A549 (cell line): ENCODE results near the gene SLC30A1. TPM values are rescaled to one million over a fixed set of nuclear protein-coding genes. Genes with fewer than 3 reads are reported as not detected.

Source experiments
- ATAC-seq, 2 experiments: fragments of 200-7000 bp in 1 of 2; fragments of >200 bp in 1 of 2; cut with Nextera tagmentation in 1 of 2; cut with Tn5 transposase in 1 of 2; 3 replicates each; pipeline versions ENCODE4 v1.8.0 to v1.9.1; 2018 to 2020; ENCODE audit warnings: mild to moderate bottlenecking in 1 of 2, moderate library complexity in 1 of 2
- CTCF ChIA-PET: fragments of 300-600 bp; sonication (Branson Sonifier 250); formaldehyde crosslinking; extraction: SDS; loops from one replicate; lab custom pipeline; 2021; ENCODE audit warnings: antibody characterized with exemption, inconsistent platforms; lab: Yijun Ruan, JAX
- POLR2A ChIA-PET: fragments of 350-600 bp; formaldehyde crosslinking; extraction: SDS; loops from one replicate; lab custom pipeline; 2021; ENCODE audit warnings: antibody characterized with exemption, inconsistent platforms; lab: Yijun Ruan, JAX
- DNase-seq, 2 experiments: peaks; one replicate each; pipeline versions ENCODE4 v3.0.0 to v3.0.0-alpha.2; 2011 to 2016; ENCODE audit warnings: low read depth in 1 of 2, low spot score in 1 of 2
- FAIRE-seq: peaks from 2 replicates; lab custom pipeline; 2011; peaks lifted over from hg19 to GRCh38; lab: Jason Lieb, UNC
- H3K27ac ChIP-seq, 2 experiments: fragments of >200 bp; sonication (Bioruptor Twin); formaldehyde crosslinking; 3 replicates each; pipeline ENCODE4 v1.5.1; 2016 to 2017
- H3K4me1 ChIP-seq: fragments of >200 bp; sonication (Bioruptor Twin); formaldehyde crosslinking; 3 replicates; pipeline ENCODE4 v1.6.1; 2016
- H3K4me2 ChIP-seq: fragments of >200 bp; sonication (Bioruptor Twin); formaldehyde crosslinking; 3 replicates; pipeline ENCODE4 v1.6.1; 2016
- H3K4me3 ChIP-seq: fragments of >200 bp; sonication (Bioruptor Twin); formaldehyde crosslinking; 3 replicates; pipeline ENCODE4 v1.5.1; 2016
- H3K9me3 ChIP-seq: fragments of >200 bp; sonication (Bioruptor Twin); formaldehyde crosslinking; 3 replicates; pipeline ENCODE4 v1.6.1; 2016
- BHLHE40 ChIP-seq: IDR thresholded peaks from 2 replicates; pipeline ENCODE4 v1.6.1; 2012; ENCODE audit warnings: low read depth, low read length, inconsistent platforms
- CBX2 ChIP-seq: fragments of 200-600 bp; sonication (generic); IDR thresholded peaks from 2 replicates; pipeline ENCODE4 v1.6.1; 2016; ENCODE audit warnings: low read depth, mild to moderate bottlenecking, borderline replicate concordance
- CEBPB ChIP-seq, 2 experiments: fragments of >200 bp in 1 of 2; sonication (Bioruptor Twin) in 1 of 2; formaldehyde crosslinking in 1 of 2; IDR thresholded peaks; 2 replicates each; pipeline ENCODE4 v1.6.1; 2012 to 2016
- CHD4 ChIP-seq: fragments of 200-600 bp; sonication (generic); IDR thresholded peaks from 2 replicates; pipeline ENCODE4 v1.6.1; 2016; ENCODE audit warnings: antibody characterized with exemption, mild to moderate bottlenecking, borderline replicate concordance
- EHF ChIP-seq: fragments of 250-450 bp; sonication (Bioruptor Pico); IDR thresholded peaks from 2 replicates; pipeline ENCODE4 v1.5.0; 2020; ENCODE audit warnings: mild to moderate bottlenecking
- EHMT2 ChIP-seq: fragments of 200-600 bp; sonication (generic); IDR thresholded peaks from 2 replicates; pipeline ENCODE4 v1.6.1; 2016; ENCODE audit warnings: antibody characterized with exemption, low read depth, mild to moderate bottlenecking, moderate library complexity
- EP300 ChIP-seq, 2 experiments: fragments of >200 bp; sonication (Bioruptor Twin); formaldehyde crosslinking; IDR thresholded peaks; 2 replicates in 1 of 2; 3 replicates in 1 of 2; pipeline ENCODE4 v1.6.1; 2016 to 2017
- FOSB ChIP-seq: fragments of 250-450 bp; sonication (Bioruptor Pico); IDR thresholded peaks from 2 replicates; pipeline ENCODE4 v1.5.0; 2020; ENCODE audit warnings: mild to moderate bottlenecking, moderate library complexity
- FOSL2 ChIP-seq, 2 experiments: fragments of 450-650 bp in 1 of 2; fragments of >200 bp in 1 of 2; sonication (Bioruptor Twin) in 1 of 2; formaldehyde crosslinking; IDR thresholded peaks; 2 replicates each; pipeline versions ENCODE4 v1.5.0 to v1.6.1; 2016 to 2020; ENCODE audit warnings: mild to moderate bottlenecking in 1 of 2, moderate library complexity in 1 of 2
- FOXS1 ChIP-seq: fragments of 250-450 bp; sonication (Bioruptor Pico); IDR thresholded peaks from 2 replicates; pipeline ENCODE4 v1.5.0; 2020; ENCODE audit warnings: mild to moderate bottlenecking, moderate library complexity
- GATA3 ChIP-seq: IDR thresholded peaks from 2 replicates; pipeline ENCODE4 v1.6.1; 2012; ENCODE audit warnings: borderline replicate concordance
- HOXB5 ChIP-seq: fragments of 250-450 bp; sonication (Bioruptor Pico); IDR thresholded peaks from 2 replicates; pipeline ENCODE4 v1.5.0; 2020; ENCODE audit warnings: mild to moderate bottlenecking, moderate library complexity
- JUN ChIP-seq, 2 experiments: fragments of >200 bp; sonication (Bioruptor Twin); formaldehyde crosslinking; IDR thresholded peaks; 2 replicates in 1 of 2; 3 replicates in 1 of 2; pipeline ENCODE4 v1.6.1; 2016 to 2017
- KDM1A ChIP-seq: fragments of 200-600 bp; sonication (generic); IDR thresholded peaks from 2 replicates; pipeline ENCODE4 v1.6.1; 2016; ENCODE audit warnings: low read depth, mild to moderate bottlenecking
- KDM5A ChIP-seq: fragments of 200-600 bp; sonication (generic); IDR thresholded peaks from 2 replicates; pipeline ENCODE4 v1.6.1; 2016; ENCODE audit warnings: antibody characterized with exemption, mild to moderate bottlenecking
- MAZ ChIP-seq: fragments of 150-350 bp; IDR thresholded peaks from 2 replicates; pipeline ENCODE4 v1.6.1; 2014; ENCODE audit warnings: antibody characterized with exemption, low read depth, low read length, borderline replicate concordance
- NFE2L2 ChIP-seq: fragments of 150-350 bp; conservative IDR thresholded peaks from 2 replicates; pipeline ENCODE4 v1.6.1; 2014; ENCODE audit warnings: low read length
- PHF8 ChIP-seq: fragments of 200-600 bp; sonication (generic); IDR thresholded peaks from 2 replicates; pipeline ENCODE4 v1.6.1; 2016; ENCODE audit warnings: low read depth, mild to moderate bottlenecking, antibody characterized with exemption, moderate library complexity, borderline replicate concordance
- POLR2A ChIP-seq: IDR thresholded peaks from 2 replicates; pipeline ENCODE4 v1.6.1; 2012; ENCODE audit warnings: mild to moderate bottlenecking, low read length
- POLR2AphosphoS2 ChIP-seq: conservative IDR thresholded peaks from 2 replicates; pipeline ENCODE4 v1.6.1; 2012; ENCODE audit warnings: low read length, improper control_type of control experiment, inconsistent platforms
- RARB ChIP-seq: fragments of 250-450 bp; sonication (Bioruptor Pico); IDR thresholded peaks from 2 replicates; pipeline ENCODE4 v1.8.0; 2021; ENCODE audit warnings: mild to moderate bottlenecking, moderate library complexity
- RFX5 ChIP-seq: fragments of 450-650 bp; IDR thresholded peaks from 2 replicates; pipeline ENCODE4 v1.7.1; 2014; ENCODE audit warnings: antibody characterized with exemption, mild to moderate bottlenecking, moderate library complexity
- SMC3 ChIP-seq: fragments of >200 bp; sonication (Bioruptor Twin); formaldehyde crosslinking; IDR thresholded peaks from 3 replicates; pipeline ENCODE4 v1.6.1; 2018; ENCODE audit warnings: inconsistent platforms
- SREBF2 ChIP-seq: fragments of 450-650 bp; IDR thresholded peaks from 2 replicates; pipeline ENCODE4 v1.6.1; 2014; ENCODE audit warnings: mild to moderate bottlenecking, moderate library complexity
- TFCP2L1 ChIP-seq: fragments of 250-450 bp; sonication (Bioruptor Pico); IDR thresholded peaks from 2 replicates; pipeline ENCODE4 v1.5.0; 2021; ENCODE audit warnings: mild to moderate bottlenecking
- ZC3H11A ChIP-seq: fragments of 450-650 bp; IDR thresholded peaks from 2 replicates; pipeline ENCODE4 v1.6.1; 2014; ENCODE audit warnings: antibody characterized with exemption, mild to moderate bottlenecking
- ZFP36 ChIP-seq: fragments of 450-650 bp; IDR thresholded peaks from 2 replicates; pipeline ENCODE4 v1.6.1; 2014; ENCODE audit warnings: borderline replicate concordance; ENCODE audit not compliant: partially characterized antibody
- ZNF302 ChIP-seq: fragments of 250-450 bp; sonication (Bioruptor Pico); IDR thresholded peaks from 2 replicates; pipeline ENCODE4 v1.9.0; 2021; ENCODE audit warnings: inconsistent platforms, mild to moderate bottlenecking, moderate library complexity
- WGBS: methylation state at CpG from one replicate; pipeline ENCODE4 v1.1.6; 2017; ENCODE audit errors: missing lambda C conversion rate; 5-methylcytosine and 5-hydroxymethylcytosine counted together
- polyA plus RNA-seq, 4 experiments: library from polyadenylated mRNA; depleted of rRNA in 3 of 4; stranded (reverse); fragments of >200 nt; fragmentation: RNase III in 1 of 4; extraction: RNeasy Plus Mini Kit Qiagen cat#74134 plus additional on column Dnase treatment in 1 of 4; gene quantifications; 2 replicates in 3 of 4; 3 replicates in 1 of 4; pipeline ENCODE4 v1.2.3, GENCODE V29; 2011 to 2017
- TF ChIP-seq, protein P1 (sequence below): fragments of >200 bp; sonication (Bioruptor Twin); formaldehyde crosslinking; IDR thresholded peaks from 2 replicates; pipeline ENCODE4 v1.6.1; 2016
- TF ChIP-seq, protein P2 (sequence below): fragments of 200-600 bp; sonication (generic); IDR thresholded peaks from 2 replicates; pipeline ENCODE4 v1.6.1; 2016; ENCODE audit warnings: antibody characterized with exemption, mild to moderate bottlenecking, moderate library complexity
- TF ChIP-seq, protein P3 (sequence below): fragments of >200 bp; sonication (Bioruptor Twin); formaldehyde crosslinking; IDR thresholded peaks from 3 replicates; pipeline ENCODE4 v1.6.1; 2016

Gene SLC30A1
- polyA plus RNA-seq, 2 of the 4 experiments (the other 2 are of a cell fraction) = 20.6 to 27.0 TPM

DNA sequence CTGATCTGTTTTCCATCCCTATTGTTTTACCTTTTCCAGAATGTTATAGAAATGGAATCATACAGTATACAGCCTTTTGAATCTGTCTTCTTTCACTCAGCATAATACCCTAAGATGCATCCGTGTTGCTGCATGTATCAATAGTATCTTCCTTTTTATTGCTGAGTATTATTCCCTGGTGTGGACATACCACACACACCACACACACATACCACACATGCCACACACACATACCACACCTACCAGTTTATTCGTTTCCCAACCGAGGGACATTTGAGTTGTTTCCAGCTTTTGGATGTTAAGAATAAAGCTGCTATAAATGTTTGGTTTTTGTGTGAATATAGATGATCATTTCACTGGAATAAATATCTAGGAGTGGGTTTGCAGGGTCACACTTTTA is 22.2 kb upstream of the SLC30A1 start:
- CTCF ChIA-PET = interaction anchor here (0.6 to 0.7 kb wide), 2 partner anchors 9 kb away, joined by 3 read pairs; no protein-coding TSS in a partner anchor
- DNase-seq (no peak), ATAC-seq (no peak), FAIRE-seq (no peak)
- TF ChIP-seq CEBPB (IDR thresholded peaks at IDR 0.05) (no peak), SMC3 (no peak), EP300 (IDR thresholded peaks at IDR 0.05) (no peak), EHMT2 (no peak), MAZ (no peak), ZFP36 (no peak), RFX5 (no peak), CHD4 (no peak), TFCP2L1 (CRISPR knock-in tag) (no peak), KDM1A (no peak), NFE2L2 (no peak), BHLHE40 (no peak), ZNF302 (CRISPR knock-in tag) (no peak), CBX2 (no peak), GATA3 (no peak)
- TF ChIP-seq, protein P1, sequence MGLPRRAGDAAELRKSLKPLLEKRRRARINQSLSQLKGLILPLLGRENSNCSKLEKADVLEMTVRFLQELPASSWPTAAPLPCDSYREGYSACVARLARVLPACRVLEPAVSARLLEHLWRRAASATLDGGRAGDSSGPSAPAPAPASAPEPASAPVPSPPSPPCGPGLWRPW = no peak
- TF ChIP-seq, protein P2, sequence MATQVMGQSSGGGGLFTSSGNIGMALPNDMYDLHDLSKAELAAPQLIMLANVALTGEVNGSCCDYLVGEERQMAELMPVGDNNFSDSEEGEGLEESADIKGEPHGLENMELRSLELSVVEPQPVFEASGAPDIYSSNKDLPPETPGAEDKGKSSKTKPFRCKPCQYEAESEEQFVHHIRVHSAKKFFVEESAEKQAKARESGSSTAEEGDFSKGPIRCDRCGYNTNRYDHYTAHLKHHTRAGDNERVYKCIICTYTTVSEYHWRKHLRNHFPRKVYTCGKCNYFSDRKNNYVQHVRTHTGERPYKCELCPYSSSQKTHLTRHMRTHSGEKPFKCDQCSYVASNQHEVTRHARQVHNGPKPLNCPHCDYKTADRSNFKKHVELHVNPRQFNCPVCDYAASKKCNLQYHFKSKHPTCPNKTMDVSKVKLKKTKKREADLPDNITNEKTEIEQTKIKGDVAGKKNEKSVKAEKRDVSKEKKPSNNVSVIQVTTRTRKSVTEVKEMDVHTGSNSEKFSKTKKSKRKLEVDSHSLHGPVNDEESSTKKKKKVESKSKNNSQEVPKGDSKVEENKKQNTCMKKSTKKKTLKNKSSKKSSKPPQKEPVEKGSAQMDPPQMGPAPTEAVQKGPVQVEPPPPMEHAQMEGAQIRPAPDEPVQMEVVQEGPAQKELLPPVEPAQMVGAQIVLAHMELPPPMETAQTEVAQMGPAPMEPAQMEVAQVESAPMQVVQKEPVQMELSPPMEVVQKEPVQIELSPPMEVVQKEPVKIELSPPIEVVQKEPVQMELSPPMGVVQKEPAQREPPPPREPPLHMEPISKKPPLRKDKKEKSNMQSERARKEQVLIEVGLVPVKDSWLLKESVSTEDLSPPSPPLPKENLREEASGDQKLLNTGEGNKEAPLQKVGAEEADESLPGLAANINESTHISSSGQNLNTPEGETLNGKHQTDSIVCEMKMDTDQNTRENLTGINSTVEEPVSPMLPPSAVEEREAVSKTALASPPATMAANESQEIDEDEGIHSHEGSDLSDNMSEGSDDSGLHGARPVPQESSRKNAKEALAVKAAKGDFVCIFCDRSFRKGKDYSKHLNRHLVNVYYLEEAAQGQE = no peak
- no peak overlapping the region for H3K4me2 ChIP-seq
- no peak overlapping the region for H3K4me3 ChIP-seq
- POLR2A ChIA-PET = no interaction called here
- H3K9me3 ChIP-seq = no peaks in the 10 kb centered on the region
- peaks cover 18% of the 10 kb centered on the region for H3K4me1 ChIP-seq
- no peak overlapping the region for H3K27ac ChIP-seq
- 70% methylated on average over 3 of the region's 3 CpGs for WGBS

DNA sequence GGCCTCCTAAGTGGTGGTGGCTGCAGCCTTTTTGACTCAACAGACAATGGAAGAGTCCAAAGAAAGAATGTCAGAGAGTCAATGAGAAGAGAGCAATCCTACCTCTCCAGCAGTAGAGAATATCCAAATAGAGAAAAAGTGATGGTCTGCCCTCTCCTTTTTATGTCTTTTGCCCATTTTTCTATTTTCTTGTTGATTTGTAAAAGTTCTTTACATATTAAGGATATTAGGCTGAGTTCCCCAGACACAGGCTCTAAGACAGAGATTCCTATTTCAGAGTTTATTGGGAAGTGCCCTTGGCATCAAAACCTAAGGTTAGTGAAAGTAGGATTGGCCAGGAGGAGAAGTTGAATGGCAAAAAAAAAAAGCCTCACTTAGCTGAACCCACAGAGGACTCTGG is 20.3 kb upstream of the SLC30A1 start:
- no peak for ATAC-seq
- Histone ChIP-seq H3K9me3 (no peaks in the 10 kb centered on the region), H3K4me3 (no peak overlapping the region), H3K4me1 (peaks cover 12% of the 10 kb centered on the region), H3K4me2 (no peak overlapping the region), H3K27ac (no peak overlapping the region)
- no peak for DNase-seq
- no peak for TF ChIP-seq MAZ
- no peak for TF ChIP-seq FOXS1 (CRISPR knock-in tag)
- TF ChIP-seq RARB (CRISPR knock-in tag) = no peak
- TF ChIP-seq KDM5A = no peak
- TF ChIP-seq POLR2A = no peak
- no peak for TF ChIP-seq ZC3H11A
- TF ChIP-seq FOSL2 (IDR thresholded peaks at IDR 0.05) = no peak
- TF ChIP-seq FOSL2 (CRISPR knock-in tag; IDR thresholded peaks at IDR 0.05) = no peak
- no peak for FAIRE-seq
- POLR2A ChIA-PET = no interaction called here
- CTCF ChIA-PET = interaction anchor here (1.1 to 1.3 kb wide), 2 partner anchors 19 to 56 kb away, joined by 3 to 4 read pairs; no protein-coding TSS in a partner anchor

DNA sequence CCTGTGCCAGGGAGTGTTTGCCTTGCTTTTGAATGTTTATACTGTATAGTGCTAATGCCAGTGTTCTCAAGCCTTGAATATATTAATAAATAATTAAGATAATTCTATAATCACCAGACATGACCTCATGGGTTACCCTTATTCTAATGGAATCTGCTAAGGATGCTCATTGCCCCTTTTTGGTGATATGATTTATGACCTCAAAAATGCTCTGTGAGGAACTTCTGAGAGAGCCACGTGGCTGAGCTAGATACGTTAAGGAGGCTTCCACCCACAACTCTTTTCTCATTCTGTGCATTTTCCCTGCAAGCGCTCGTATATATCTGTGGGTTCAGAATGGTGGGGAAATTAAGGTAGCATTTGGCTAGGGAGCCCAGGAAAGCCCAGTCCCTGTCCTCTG is 19.6 kb upstream of the SLC30A1 start:
- H3K27ac ChIP-seq = no peak overlapping the region
- no peaks in the 10 kb centered on the region for H3K9me3 ChIP-seq
- peaks cover 5% of the 10 kb centered on the region for H3K4me1 ChIP-seq
- H3K4me2 ChIP-seq = no peak overlapping the region
- DNase-seq (no peak), ATAC-seq (no peak), FAIRE-seq (no peak)
- POLR2A ChIA-PET = no interaction called here
- TF ChIP-seq JUN (IDR thresholded peaks at IDR 0.05) (no peak), FOXS1 (CRISPR knock-in tag) (no peak), HOXB5 (CRISPR knock-in tag) (no peak), EHF (CRISPR knock-in tag) (no peak), TFCP2L1 (CRISPR knock-in tag) (no peak), RFX5 (no peak), NFE2L2 (no peak), SREBF2 (no peak), FOSB (CRISPR knock-in tag) (no peak), POLR2AphosphoS2 (no peak), PHF8 (no peak)
- TF ChIP-seq, protein P3, sequence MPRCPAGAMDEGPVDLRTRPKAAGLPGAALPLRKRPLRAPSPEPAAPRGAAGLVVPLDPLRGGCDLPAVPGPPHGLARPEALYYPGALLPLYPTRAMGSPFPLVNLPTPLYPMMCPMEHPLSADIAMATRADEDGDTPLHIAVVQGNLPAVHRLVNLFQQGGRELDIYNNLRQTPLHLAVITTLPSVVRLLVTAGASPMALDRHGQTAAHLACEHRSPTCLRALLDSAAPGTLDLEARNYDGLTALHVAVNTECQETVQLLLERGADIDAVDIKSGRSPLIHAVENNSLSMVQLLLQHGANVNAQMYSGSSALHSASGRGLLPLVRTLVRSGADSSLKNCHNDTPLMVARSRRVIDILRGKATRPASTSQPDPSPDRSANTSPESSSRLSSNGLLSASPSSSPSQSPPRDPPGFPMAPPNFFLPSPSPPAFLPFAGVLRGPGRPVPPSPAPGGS = no peak
- 70% methylated on average over 4 of the region's 4 CpGs for WGBS
- H3K4me3 ChIP-seq = no peak overlapping the region
- CTCF ChIA-PET = interaction anchor here (1.3 kb wide), 2 partner anchors 10 to 57 kb away, joined by 4 to 6 read pairs; no protein-coding TSS in a partner anchor
